Activated CD4-positive, alpha-beta T cell treated with anti-CD3 and anti-CD28 coated beads for 36 hours (primary cell): ENCODE measurements around the gene QRICH1. TPM values are rescaled to one million over a fixed set of nuclear protein-coding genes. Genes with fewer than 3 reads are reported as not detected.

ENCODE experiments used
- ATAC-seq: fragments of 200-7000 bp; cut with Tn5 transposase; one replicate; pipeline ENCODE4 v1.10.0; 2021; ENCODE audit warnings: mild to moderate bottlenecking, moderate library complexity
- CTCF ChIA-PET: fragments of 350-600 bp; sonication (Branson Sonifier 250); formaldehyde crosslinking; loops from one replicate; lab custom pipeline; 2021; ENCODE audit warnings: antibody characterized with exemption; lab: Charles Lee
- POLR2A ChIA-PET: fragments of 350-600 bp; sonication (Branson Sonifier 250); formaldehyde crosslinking; loops from one replicate; lab custom pipeline; 2021; ENCODE audit warnings: antibody characterized with exemption, inconsistent platforms; lab: Charles Lee
- DNase-seq: peaks from one replicate; pipeline ENCODE4 v3.0.0-alpha.2; 2020
- H3K27ac Mint-ChIP-seq: one replicate; pipeline ENCODE4 v1.8.0; 2021; ENCODE audit warnings: mixed read lengths
- H3K27me3 Mint-ChIP-seq: one replicate; pipeline ENCODE4 v1.8.0; 2021; ENCODE audit warnings: mixed read lengths
- H3K36me3 Mint-ChIP-seq: one replicate; pipeline ENCODE4 v1.8.0; 2021; ENCODE audit warnings: low read depth, mixed read lengths
- H3K4me1 Mint-ChIP-seq: one replicate; pipeline ENCODE4 v1.8.0; 2021; ENCODE audit warnings: mixed read lengths
- H3K4me3 Mint-ChIP-seq: one replicate; pipeline ENCODE4 v1.8.0; 2021; ENCODE audit warnings: mild to moderate bottlenecking, moderate library complexity, mixed read lengths
- H3K9me3 Mint-ChIP-seq: one replicate; pipeline ENCODE4 v1.8.0; 2021; ENCODE audit warnings: low read depth, mixed read lengths
- intact Hi-C, 2 experiments: fragments of 100-400 bp; cut with DNase I in 1 of 2; cut with micrococcal nuclease in 1 of 2; formaldehyde crosslinking; loops; one replicate each; pipeline versions ENCODE4 v1.14.2 to v1.15.1; 2022 to 2024; cut with DNase I, micrococcal nuclease
- total RNA-seq, 2 experiments: library from RNA; stranded (reverse); gene quantifications; one replicate each; pipeline ENCODE4 v1.2.3, GENCODE V29; 2021

QRICH1 gene
- total RNA-seq, 2 experiments from 2014 or later: 119 to 171 TPM

DNA sequence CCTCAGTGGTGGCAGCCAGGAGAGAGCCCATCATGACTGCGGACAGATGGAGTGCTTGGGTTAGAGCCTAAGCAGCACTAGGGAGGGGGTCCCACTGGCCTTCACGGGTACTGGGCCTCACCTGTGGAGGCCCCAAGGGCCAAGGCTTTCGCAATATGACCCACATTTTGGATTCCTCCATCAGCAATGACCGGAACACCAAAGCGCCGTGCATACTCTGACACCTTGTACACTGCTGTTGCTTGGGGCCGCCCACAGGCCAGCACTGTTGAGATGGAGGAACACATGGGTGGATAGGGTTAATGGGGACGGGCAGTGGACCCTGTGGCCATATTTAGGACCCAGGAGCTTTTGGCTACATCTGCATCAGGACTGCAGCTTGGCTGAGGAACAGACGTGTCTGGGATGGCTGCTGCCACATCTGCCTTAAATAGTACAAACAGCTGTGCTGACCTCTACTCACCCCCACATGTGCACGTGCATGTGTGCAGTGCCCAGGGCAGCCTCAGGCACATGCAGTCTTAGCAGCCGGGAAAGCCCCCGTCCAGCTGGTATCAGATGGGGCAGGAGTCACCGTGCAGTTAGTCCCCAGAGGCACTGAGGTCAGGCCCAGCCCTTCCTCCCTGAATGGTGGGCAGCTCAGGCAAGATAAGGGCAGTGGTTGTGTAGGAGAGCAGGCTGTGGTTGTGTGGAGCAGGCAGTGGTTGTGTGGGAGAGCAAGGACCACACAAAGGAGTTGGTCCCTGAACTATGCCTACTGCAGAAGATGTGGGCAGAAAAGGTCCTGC, 68.7 kb downstream of the QRICH1 start:
- ATAC-seq: no peak
- H3K9me3 Mint-ChIP-seq: no peaks in the 10 kb centered on the region
- no peak for DNase-seq
- no peak overlapping the region for H3K4me3 Mint-ChIP-seq
- CTCF ChIA-PET: interaction anchor here (0.6 to 5.7 kb wide), 5 partner anchors 12 to 399 kb away, joined by 3 to 43 read pairs (median 5); partner anchors contain the start of genes P4HTM and WDR6
- POLR2A ChIA-PET: interaction anchor here (5.0 kb wide), 1 partner anchor 68 kb away, joined by 31 read pairs; the partner anchor contains the start of gene QRICH1
- no peaks in the 10 kb centered on the region for H3K27me3 Mint-ChIP-seq
- H3K27ac Mint-ChIP-seq: peak overlapping the region; percentile 64
- H3K4me1 Mint-ChIP-seq: peaks cover 64% of the 10 kb centered on the region
- peaks cover 69% of the 10 kb centered on the region for H3K36me3 Mint-ChIP-seq
- intact Hi-C loops: loop anchor here in 1 of 2 experiments (10.0 kb wide), 2 partner anchors 400 to 1550 kb away; partner anchors contain the start of genes AMT, NICN1 and SCAP

DNA sequence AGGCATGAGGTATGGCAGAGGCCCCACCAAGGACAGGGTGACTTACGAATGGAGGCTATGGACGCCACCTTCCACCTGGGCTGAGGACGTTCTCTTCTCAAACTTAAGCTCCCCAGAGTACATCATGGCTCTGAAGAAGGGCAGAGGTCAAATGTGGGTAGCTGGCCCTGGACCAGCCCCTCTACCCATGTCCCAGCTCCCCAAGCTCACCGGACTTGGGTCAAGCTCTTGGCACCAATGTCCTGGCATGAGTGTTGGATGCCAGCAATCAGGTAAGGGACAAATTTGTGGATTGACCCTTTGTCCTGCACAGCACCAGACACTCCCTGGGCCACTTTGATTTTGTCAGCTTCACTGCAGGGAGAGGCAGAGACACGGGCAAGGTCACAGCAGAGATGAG, 69.4 kb downstream of the QRICH1 start:
- ChIA-PET CTCF (interaction anchor here (0.6 to 5.7 kb wide), 7 partner anchors 11 to 1269 kb away, joined by 3 to 43 read pairs (median 4); partner anchors contain the start of genes DAG1 and P4HTM), POLR2A (interaction anchor here (5.0 to 9.0 kb wide), 2 partner anchors 16 to 69 kb away, joined by 31 to 102 read pairs; partner anchors contain the start of genes QRICH1 and WDR6)
- intact Hi-C loops: loop anchor here (5.0 to 10.0 kb wide), 4 partner anchors 400 to 1550 kb away; partner anchors contain the start of genes AMT (in 1 of the 2), CDC25A (in 1 of the 2), NICN1 (in 1 of the 2) and SCAP (in 1 of the 2)
- Mint-ChIP-seq H3K27ac (no peak overlapping the region), H3K36me3 (peaks cover 66% of the 10 kb centered on the region), H3K9me3 (no peaks in the 10 kb centered on the region), H3K27me3 (no peaks in the 10 kb centered on the region), H3K4me1 (peaks cover 66% of the 10 kb centered on the region), H3K4me3 (no peak overlapping the region)
- ATAC-seq (no peak), DNase-seq (no peak)

DNA sequence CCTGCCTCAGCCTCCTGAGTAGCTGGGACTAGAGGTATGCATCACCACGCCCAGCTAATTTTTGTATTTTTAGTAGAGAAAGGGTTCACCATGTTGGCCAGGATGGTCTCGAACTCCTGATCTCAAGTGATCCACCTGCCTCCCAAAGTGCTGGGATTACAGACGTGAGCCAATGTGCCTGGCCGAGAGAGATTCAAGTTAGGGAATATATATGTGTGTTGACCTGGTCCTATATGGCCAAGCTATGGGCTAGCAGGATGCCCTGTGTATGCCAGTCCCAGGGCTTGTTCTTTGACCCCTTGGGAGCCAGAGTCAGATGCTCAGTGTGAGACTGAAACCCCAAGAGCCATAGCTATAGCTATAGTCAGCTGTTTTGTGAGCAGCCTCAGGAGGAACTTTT, 70.1 kb downstream of the QRICH1 start:
- POLR2A ChIA-PET: interaction anchor here (0.6 to 9.0 kb wide), 3 partner anchors 15 to 101 kb away, joined by 3 to 102 read pairs (median 31); partner anchors contain the start of genes QRICH1 and WDR6
- no peaks in the 10 kb centered on the region for H3K27me3 Mint-ChIP-seq
- H3K27ac Mint-ChIP-seq: peak overlapping the region; percentile 79

DNA sequence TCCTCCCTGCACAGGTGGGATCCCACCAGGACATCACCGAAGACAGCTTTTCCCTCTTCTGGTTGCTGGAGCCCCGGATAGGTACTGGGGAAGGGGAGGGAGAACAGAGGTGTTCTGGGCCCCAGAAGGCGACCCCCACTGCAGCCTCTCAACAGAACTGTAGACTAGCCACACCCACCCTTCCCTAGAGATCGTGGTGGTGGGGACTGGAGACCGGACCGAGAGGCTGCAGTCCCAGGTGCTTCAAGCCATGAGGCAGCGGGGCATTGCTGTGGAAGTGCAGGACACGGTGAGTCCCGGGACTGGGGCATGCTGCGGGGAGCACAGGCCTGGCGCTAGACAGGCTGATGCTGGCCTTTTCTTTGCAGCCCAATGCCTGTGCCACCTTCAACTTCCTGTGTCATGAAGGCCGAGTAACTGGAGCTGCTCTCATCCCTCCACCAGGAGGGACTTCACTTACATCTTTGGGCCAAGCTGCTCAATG, 71.1 kb downstream of the QRICH1 start:
- ChIA-PET CTCF (interaction anchor here (0.7 to 5.7 kb wide), 8 partner anchors 10 to 1604 kb away, joined by 3 to 43 read pairs (median 4); partner anchors contain the start of genes ARIH2, NCKIPSD, P4HTM and WDR6), POLR2A (interaction anchor here (2.0 to 9.0 kb wide), 3 partner anchors 14 to 104 kb away, joined by 9 to 102 read pairs (median 31); partner anchors contain the start of genes ARIH2, QRICH1 and WDR6)
- intact Hi-C loops: loop anchor here (1.0 to 10.0 kb wide), 7 partner anchors 135 to 1548 kb away; partner anchors contain the start of genes AMT (in 1 of the 2), CDC25A (in 1 of the 2), IP6K2 (in 1 of the 2) and NICN1 (in 1 of the 2)
- peaks cover 52% of the 10 kb centered on the region for H3K36me3 Mint-ChIP-seq
- ATAC-seq: no peak
- peak overlapping the region; percentile 95 for H3K4me3 Mint-ChIP-seq
- H3K9me3 Mint-ChIP-seq: no peaks in the 10 kb centered on the region
- peak; percentile 41 for DNase-seq
- peak overlapping the region; percentile 96 for H3K27ac Mint-ChIP-seq
- H3K27me3 Mint-ChIP-seq: no peaks in the 10 kb centered on the region
- H3K4me1 Mint-ChIP-seq: peaks cover 59% of the 10 kb centered on the region

More for the DNA sequence above, 70.1 kb downstream of the QRICH1 start:
- intact Hi-C loops: loop anchor here (5.0 to 10.0 kb wide), 4 partner anchors 401 to 1549 kb away; partner anchors contain the start of genes AMT (in 1 of the 2), CDC25A (in 1 of the 2), NICN1 (in 1 of the 2) and SCAP (in 1 of the 2)
- Mint-ChIP-seq H3K4me3 (peak overlapping the region; percentile 95), H3K4me1 (peaks cover 66% of the 10 kb centered on the region), H3K36me3 (peaks cover 61% of the 10 kb centered on the region), H3K9me3 (no peaks in the 10 kb centered on the region)
- DNase-seq: no peak
- no peak for ATAC-seq
- CTCF ChIA-PET: interaction anchor here (0.6 to 5.7 kb wide), 7 partner anchors 11 to 625 kb away, joined by 3 to 43 read pairs (median 6); partner anchors contain the start of genes DAG1, P4HTM and WDR6

DNA sequence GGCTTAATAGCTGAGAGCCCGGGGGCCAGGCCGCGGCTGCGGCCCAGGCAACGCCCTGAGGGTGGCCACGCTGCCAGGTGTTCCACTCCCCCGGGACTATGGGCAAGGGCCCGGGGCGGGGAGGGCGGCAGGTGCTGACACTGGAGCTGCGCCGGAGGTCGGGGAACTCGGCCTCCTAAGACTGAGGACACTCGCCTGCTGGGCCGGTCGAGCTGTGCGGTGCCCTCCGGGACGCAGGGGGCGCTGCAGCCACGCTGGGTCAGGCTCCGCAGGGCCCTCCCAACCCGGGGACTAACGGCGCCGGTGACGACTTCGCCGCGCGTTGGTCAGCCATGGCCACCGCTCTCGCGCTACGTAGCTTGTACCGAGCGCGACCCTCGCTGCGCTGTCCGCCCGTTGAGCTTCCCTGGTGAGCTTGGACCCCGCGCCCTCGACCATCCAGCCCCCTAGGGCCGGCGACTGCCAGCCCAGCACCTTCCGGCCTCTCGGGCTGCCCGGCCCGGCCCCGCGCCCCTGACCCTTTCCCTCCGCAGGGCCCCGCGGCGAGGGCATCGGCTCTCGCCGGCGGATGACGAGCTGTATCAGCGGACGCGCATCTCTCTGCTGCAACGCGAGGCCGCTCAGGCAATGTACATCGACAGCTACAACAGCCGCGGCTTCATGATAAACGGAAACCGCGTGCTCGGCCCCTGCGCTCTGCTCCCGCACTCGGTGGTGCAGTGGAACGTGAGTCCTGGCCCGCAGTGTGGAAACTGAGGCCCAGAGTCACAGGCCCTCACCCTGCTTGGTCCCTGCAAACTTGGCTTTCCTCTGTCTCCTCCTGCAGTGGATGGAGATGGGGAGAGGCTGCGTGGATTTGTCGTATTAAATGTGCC, 71.8 kb downstream of the QRICH1 start, which contains the start of gene NDUFAF3:
Gene NDUFAF3, plus strand, starts transcription at position 309 of the 875 bp plus-strand sequence. Its CDS starts 24 bp downstream, at position 333.
- ATAC-seq (peak; percentile 78), DNase-seq (peak; percentile 96)
- intact Hi-C loops: loop anchor here (1.0 to 10.0 kb wide), 24 partner anchors 7 to 1547 kb away; partner anchors contain the start of genes IMPDH2 (in 2 of the 2), QRICH1 (in 2 of the 2), WDR6 (in 2 of the 2) and AMT (in 1 of the 2)
- Mint-ChIP-seq H3K27me3 (no peaks in the 10 kb centered on the region), H3K9me3 (no peaks in the 10 kb centered on the region), H3K4me1 (peaks cover 60% of the 10 kb centered on the region), H3K27ac (peak within 1 kb of the TSS; percentile 96), H3K36me3 (peaks cover 46% of the 10 kb centered on the region), H3K4me3 (peak within 1 kb of the TSS; percentile 95)
- ChIA-PET CTCF (interaction anchor here (0.6 to 5.7 kb wide), 13 partner anchors 9 to 1603 kb away, joined by 3 to 43 read pairs (median 4); partner anchors contain the start of genes NCKIPSD, P4HTM, QRICH1 and WDR6), POLR2A (interaction anchor here (0.5 to 9.0 kb wide), 7 partner anchors 7 to 387 kb away, joined by 3 to 102 read pairs (median 10); partner anchors contain the start of genes ARIH2, IMPDH2, P4HTM and QRICH1)

DNA sequence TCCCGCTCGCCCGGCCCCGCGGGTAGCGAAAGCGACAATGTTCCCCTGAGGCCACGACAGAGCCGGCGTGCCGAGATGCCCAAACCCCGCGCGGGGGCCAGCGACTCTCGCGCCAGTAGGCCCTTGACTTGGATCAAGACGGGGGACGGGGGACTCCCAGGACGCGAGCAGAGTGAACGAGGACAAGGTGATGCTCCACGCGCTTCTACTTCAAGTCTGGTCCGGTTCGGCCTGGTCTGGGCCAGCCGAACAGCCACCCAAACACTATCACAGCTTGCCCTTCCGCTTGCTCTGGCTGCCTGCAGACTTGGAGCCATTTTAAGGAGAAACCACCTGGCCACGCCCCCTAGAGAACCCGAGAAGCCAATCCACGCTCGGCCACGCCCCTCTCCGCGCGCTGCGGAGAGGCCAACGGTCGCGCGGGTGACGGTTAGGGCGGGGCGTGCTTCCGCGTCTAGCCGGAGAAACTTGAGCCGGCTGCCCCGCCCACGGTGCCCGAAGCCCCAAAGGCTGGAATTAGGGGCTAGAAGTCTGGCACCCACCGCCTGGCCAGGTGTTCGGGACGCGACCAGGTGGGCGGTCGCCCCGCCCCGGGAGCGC, 72.6 kb downstream of the QRICH1 start:
- Mint-ChIP-seq H3K4me3 (peak overlapping the region; percentile 95), H3K4me1 (peaks cover 52% of the 10 kb centered on the region), H3K27me3 (no peaks in the 10 kb centered on the region), H3K9me3 (no peaks in the 10 kb centered on the region), H3K36me3 (peaks cover 39% of the 10 kb centered on the region), H3K27ac (peak overlapping the region; percentile 95)
- POLR2A ChIA-PET: interaction anchor here (1.7 to 9.0 kb wide), 6 partner anchors 8 to 102 kb away, joined by 8 to 102 read pairs (median 18); partner anchors contain the start of genes ARIH2, IMPDH2, P4HTM and QRICH1
- CTCF ChIA-PET: interaction anchor here (0.6 to 5.7 kb wide), 16 partner anchors 8 to 1074 kb away, joined by 3 to 43 read pairs (median 3); partner anchors contain the start of genes IMPDH2, NCKIPSD, P4HTM and QRICH1
- peak; percentile 75 for ATAC-seq
- peak; percentile 99 for DNase-seq
- intact Hi-C loops: loop anchor here (1.0 to 10.0 kb wide), 21 partner anchors 8 to 1547 kb away; partner anchors contain the start of genes IMPDH2 (in 2 of the 2), QRICH1 (in 2 of the 2), WDR6 (in 2 of the 2) and AMT (in 1 of the 2)

DNA sequence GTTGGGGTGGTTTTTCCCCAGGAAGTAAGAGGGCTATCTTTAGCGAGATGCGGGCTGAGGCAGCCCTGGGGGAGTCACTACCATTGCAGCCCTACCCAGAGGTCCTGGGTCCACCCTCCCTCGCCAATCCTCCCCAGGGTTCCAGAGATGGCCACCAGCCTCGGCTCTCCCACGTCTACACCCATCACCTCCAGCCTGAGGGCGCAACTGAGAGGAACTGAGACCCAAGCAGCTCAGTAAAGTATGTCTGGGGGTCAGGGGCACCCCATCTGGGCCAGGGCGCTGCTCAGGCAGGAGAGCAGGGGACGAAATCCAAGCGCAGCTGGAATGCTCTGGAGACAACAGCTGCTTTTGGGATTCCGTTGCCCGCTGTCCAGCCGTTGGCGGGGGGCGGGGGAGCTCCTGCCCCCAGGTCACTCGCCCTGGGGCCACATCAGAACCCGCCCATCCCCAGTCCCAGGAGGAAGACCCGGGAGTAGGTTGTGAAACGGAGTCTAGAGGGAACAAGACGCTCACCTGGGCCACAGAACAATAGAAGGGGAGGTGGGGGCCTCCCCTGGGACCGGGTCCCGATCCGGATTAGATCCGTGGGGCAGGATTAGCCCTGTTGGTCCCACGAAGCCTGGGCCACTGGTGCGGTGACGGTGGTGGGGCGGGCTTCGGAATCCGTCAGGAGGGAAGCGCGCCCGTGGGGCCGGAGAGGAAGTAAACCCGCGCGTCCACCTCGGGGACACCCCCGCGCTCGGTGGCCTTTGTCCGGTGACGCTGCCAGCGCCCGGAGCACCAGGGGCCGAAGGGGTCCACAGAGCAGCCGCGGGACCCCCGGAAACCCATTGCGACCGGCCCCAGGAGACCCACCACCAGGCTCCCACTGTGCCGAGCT, 73.3 kb downstream of the QRICH1 start:
- H3K27ac Mint-ChIP-seq: peak overlapping the region; percentile 84
- peaks cover 45% of the 10 kb centered on the region for H3K4me1 Mint-ChIP-seq
- no peaks in the 10 kb centered on the region for H3K9me3 Mint-ChIP-seq
- peak overlapping the region; percentile 95 for H3K4me3 Mint-ChIP-seq
- DNase-seq (peak; percentile 56), ATAC-seq (no peak)
- CTCF ChIA-PET: interaction anchor here (0.6 to 5.7 kb wide), 15 partner anchors 8 to 826 kb away, joined by 3 to 43 read pairs (median 3); partner anchors contain the start of genes IMPDH2, P4HTM and WDR6
- H3K36me3 Mint-ChIP-seq: peaks cover 34% of the 10 kb centered on the region
- intact Hi-C loops: loop anchor here (1.0 to 10.0 kb wide), 21 partner anchors 9 to 1546 kb away; partner anchors contain the start of genes IMPDH2 (in 2 of the 2), QRICH1 (in 2 of the 2), WDR6 (in 2 of the 2) and AMT (in 1 of the 2)
- POLR2A ChIA-PET: interaction anchor here (0.7 to 9.0 kb wide), 8 partner anchors 8 to 102 kb away, joined by 3 to 102 read pairs (median 8); partner anchors contain the start of genes ARIH2, IMPDH2, P4HTM and QRICH1
- H3K27me3 Mint-ChIP-seq: no peaks in the 10 kb centered on the region

DNA sequence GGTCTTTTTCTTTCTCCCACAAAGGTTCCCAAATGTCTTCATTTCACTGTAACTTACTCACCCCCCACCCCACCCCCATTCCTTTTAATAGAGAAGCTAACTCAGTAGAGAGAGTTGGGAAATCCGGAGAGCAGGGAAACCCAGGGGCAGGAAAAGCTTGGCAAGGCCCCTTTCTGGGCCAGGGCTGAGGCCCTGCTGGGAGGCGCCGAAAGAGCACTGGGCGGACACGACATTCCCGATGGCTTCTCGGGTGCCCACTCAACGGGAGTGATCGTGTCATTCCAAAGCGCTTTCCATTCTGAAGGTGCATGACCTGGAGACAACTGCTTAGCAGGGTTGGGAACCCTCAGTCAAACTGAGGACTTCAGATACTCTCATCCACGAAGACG, 73.9 kb downstream of the QRICH1 start:
- no peak for DNase-seq
- Mint-ChIP-seq H3K27me3 (no peaks in the 10 kb centered on the region), H3K9me3 (no peaks in the 10 kb centered on the region), H3K4me1 (peaks cover 39% of the 10 kb centered on the region), H3K4me3 (peak overlapping the region; percentile 95), H3K27ac (peak overlapping the region; percentile 84), H3K36me3 (peaks cover 34% of the 10 kb centered on the region)
- ChIA-PET CTCF (interaction anchor here (0.6 to 3.6 kb wide), 9 partner anchors 9 to 826 kb away, joined by 3 to 28 read pairs (median 3); partner anchors contain the start of genes IMPDH2 and WDR6), POLR2A (interaction anchor here (0.7 to 9.0 kb wide), 5 partner anchors 9 to 74 kb away, joined by 3 to 102 read pairs (median 4); partner anchors contain the start of genes IMPDH2, QRICH1 and WDR6)
- ATAC-seq: no peak
- intact Hi-C loops: loop anchor here (2.0 to 10.0 kb wide), 10 partner anchors 31 to 1545 kb away; partner anchors contain the start of genes AMT (in 1 of the 2), CCDC51 (in 1 of the 2), CCDC71 (in 1 of the 2) and CDC25A (in 1 of the 2)
